Measurements from ENCODE around the gene ANKH.

DNA sequence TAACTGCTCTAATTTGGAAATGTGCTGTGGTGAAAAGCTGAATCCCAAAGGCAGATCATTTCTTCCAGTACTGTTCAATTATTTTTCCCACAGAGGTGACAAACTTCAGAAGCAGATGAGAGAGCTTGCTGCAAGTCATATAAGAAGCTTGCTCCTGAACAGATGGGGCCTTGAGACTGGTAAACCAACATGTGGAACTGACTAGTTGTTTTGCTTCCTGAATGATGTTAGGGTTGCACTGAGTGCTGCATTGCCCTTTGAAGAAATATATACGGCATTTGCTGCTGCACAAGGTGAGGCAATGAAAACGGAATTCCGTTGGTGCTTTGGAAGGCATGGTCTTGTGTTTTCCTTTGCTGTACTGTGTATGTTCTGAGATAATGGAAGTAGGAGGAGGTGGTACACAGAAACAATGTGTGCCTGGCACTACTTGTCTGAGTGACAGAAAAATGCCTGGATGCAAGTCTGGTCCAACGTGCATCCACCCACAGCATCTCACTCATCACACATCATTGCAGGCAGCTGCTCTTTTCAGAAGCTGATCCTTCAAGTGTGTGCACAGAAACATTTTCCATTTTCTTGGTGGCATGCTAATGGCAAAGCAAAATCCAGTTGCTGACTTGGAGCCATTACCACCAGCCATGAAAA is 76.9 kb downstream of the ANKH start:
- no peak for TF ChIP-seq GATA3 (IDR thresholded peaks at IDR 0.05; ENCODE audit: low read depth, low read length)
- TF ChIP-seq GATA2 (IDR thresholded peaks at IDR 0.05; ENCODE audit: low read depth, low read length) = no peak
